HG03025 (cell line): Measurements from ENCODE around the gene PEX13.
"Not testable (repeated sequence)": the region's sequence is repeated elsewhere in the genome, so short reads cannot be mapped to it uniquely, and the experiment has no call there.

Experiments used
- ATAC-seq: cut with Tn5 transposase; IDR thresholded peaks from one replicate; pipeline ENCODE4 v1.9.1; 2021; ENCODE audit warnings: mild to moderate bottlenecking, moderate library complexity; ENCODE audit not compliant: unreplicated experiment, low FRiP score

Gene PEX13, protein sequence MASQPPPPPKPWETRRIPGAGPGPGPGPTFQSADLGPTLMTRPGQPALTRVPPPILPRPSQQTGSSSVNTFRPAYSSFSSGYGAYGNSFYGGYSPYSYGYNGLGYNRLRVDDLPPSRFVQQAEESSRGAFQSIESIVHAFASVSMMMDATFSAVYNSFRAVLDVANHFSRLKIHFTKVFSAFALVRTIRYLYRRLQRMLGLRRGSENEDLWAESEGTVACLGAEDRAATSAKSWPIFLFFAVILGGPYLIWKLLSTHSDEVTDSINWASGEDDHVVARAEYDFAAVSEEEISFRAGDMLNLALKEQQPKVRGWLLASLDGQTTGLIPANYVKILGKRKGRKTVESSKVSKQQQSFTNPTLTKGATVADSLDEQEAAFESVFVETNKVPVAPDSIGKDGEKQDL

DNA sequence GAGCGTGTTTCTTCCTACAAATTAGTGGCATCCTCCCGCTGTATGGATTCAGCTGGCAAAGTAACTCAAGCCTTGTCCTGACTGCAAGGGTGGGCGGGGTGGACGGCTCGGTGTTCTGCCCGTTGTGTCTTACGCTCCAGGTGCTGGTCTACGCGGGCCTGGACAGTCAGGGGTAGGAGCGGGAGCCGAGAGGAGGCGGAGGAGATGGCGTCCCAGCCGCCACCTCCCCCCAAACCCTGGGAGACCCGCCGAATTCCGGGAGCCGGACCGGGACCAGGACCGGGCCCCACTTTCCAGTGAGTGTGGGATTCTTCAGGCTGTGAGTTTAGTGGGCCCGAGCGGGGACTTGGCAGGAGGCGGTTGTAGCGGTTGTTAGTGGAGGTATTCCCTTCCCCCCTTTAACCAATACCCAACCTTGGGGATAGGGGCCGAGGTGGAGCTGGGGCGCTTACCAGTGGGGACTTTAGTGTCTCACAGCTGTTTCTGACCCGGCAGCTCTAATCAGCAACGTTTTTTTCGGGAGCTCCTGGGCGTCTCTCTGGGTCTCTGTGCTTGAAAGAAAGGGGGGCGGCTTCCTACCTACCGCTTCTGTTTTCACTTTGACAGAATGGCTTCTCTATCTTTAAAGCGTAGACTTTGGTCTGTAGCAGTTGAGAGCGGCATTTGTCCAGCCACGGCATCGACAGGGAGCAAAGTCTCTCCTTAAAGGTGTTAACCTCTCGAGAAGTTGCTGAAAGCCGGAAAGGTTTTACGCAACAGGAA lies at the start of gene PEX13, which contains the start of gene PUS10:
TSS of gene PEX13 (plus strand) at position 165 of the 762 bp plus-strand sequence. CDS start at position 205, 40 bp downstream.
TSS of gene PUS10 (minus strand) at position 700 of the 762 bp plus-strand sequence. CDS start 6,365 bp downstream, outside the sequence.
- peak; percentile 86 for ATAC-seq

DNA sequence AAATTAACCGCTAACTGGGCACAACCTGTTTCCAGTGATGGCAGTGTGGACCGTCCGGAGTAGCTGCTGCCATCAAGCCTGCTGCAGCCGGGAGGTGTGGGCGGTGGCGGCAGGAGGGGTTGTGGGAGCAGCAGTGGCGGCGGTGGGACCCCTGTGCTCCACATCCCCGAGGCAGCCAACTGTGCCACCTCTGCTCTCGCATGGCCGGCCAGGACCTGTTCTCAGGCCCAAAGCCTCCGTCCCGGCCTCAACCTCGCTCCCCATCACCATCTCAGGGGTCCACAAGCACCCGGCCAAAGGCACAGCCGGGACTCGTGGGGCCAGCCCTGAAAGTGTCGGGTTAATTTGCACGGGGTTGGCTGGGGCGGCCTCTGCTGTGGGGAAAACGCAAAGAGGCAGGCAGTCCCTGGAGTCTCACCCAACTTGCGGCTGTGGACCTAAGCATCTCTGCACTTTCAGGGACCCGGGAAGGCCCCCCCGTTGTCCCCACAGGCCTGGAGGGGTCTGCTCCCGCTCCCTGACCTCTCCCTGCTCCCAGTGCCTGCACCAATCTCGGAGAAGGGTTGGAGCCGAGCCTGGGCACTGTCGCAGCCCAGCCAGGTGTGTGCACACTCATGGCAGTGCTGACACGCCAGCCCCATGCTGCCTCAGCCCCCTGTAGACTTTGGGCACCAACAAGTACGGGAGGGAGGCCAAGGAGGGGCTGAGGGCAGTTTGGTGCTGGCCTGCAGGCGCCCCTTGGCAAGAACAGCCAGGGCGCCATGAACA lies 44.4 kb upstream of the PEX13 start:
- peak; percentile 26 for ATAC-seq

DNA sequence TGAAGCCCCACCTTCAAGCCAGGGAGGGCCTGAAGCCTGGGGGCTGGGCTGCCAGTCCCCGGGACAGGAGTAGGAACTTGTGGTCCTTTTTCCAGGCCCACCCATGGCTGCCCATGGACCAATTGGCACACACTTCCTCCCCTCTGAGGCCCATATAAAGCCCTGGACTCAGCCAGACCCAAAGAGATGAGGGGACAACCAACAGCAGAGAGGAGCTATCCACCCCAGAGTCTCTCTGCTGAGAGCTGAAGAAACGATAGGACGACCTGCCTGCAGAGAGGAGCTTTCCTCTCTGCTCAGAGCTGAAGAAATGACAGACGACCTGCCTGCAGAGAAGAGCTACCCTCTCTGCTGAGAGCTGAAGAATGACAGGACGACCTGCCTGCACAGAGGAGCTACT lies 43.8 kb upstream of the PEX13 start:
- ATAC-seq, result no peak

DNA sequence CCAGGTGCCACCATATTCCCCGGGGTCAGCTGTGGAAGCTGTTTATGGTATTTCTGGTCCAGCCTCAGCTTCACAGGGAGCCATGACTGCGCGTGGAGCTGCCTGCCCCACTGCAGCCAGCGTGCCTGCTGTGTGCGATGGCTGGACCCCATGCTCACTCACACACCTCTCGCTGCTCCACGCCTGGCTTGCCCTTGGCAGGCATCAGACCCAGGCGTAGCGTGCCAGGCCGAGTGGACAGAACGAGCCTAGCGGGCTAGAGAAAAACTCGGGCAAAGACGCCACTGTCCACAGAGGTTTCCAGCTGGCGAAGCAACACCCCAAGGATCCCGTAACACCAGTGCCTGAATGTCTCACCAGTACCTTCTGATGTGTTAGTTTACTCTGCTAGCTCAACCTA lies 42.9 kb upstream of the PEX13 start:
- ATAC-seq, result no peak

DNA sequence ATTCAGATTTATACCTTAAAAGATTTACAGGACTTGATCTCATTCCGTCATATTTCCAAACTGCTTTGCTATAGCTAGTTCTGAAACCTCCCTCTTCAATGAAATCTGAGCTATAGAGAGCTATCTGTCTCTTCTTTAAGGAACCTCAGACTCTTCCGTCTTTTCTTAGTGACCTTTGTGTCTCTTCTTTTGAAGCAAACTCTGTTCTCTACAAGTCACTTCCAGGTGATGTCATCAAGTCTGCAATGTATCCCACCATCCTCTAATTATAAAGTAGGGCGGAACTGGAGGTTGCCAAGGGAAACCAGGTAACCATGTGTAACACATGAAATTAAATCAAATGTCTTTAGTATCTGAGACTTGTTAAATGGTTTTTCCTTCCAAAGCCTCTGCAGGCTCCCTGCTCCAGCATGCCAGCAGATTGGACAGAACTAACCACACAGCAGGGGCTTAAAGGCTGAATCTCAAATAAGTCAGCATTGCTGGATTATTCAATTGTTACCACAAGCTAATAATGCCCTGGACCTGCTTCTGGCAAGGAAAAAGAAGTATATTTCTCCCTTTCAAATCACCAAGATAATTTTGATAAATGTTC lies 41.2 kb upstream of the PEX13 start:
- ATAC-seq, result no peak

DNA sequence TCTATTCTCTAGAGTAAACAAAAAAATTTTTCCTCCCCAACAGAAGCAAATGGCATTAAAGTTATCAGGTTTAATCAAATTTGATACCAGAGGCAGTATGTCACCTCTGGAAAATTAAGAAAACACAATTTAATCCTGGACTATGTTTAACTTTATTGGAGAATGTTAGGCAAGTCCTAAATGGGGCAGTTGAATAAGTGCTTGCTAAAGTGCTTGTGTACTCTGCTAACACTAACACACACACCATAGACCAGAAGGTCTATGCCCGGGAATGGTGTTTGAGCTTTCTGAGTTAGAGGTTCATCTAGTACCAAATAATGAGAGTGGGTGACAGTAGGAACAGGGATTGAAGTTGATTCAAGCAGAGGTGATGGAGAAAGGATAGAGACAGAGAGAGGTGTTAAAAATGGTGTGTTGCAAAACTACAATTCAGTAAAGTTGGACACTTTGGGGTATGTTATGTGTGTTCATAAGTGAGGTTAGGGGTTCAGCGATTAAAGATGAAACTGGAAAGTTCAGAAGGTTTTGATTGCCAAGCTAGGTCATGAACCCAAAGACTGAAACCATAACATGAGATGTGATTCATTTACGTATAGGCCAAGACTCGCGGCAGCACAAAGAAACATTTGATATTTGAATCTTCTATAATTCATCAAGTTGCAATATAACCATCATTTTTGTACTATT lies 40.5 kb upstream of the PEX13 start:
- ATAC-seq, result no peak

DNA sequence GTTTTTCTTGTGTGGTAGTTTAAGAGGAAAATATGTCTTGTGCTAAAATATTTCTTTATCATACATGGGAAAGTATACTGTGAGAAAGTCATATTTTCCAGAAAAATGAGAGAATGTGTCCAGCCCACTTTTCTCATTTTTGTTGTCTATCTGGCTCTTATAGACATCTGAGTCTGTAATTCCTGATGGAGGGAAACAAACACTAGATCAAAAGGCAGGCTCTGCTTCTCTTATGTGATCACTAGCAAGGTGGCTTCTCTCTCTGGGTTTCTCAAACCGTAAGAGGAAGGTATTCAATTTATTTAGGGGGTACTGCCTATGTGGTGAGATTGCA lies 40.0 kb upstream of the PEX13 start:
- no peak for ATAC-seq

DNA sequence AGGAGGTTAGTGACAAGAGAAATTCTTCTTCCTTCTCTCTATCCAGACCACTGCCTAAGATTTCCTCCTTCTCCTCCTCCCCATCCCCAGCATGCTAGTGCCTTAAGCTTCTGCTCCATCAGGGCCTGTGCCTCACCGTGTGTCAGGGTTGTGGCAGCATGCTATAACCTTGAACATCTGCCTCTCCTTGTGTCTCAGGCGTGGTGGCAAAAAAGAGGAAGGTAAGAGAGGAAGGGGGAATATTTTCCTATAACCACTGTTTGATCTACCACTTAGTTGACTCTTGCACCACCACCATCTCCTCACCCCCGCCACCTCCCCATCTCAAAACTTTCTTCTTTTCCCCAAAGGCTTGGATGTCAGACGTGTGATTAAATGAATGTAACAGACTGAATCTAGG lies 38.3 kb upstream of the PEX13 start:
- ATAC-seq, result no peak

DNA sequence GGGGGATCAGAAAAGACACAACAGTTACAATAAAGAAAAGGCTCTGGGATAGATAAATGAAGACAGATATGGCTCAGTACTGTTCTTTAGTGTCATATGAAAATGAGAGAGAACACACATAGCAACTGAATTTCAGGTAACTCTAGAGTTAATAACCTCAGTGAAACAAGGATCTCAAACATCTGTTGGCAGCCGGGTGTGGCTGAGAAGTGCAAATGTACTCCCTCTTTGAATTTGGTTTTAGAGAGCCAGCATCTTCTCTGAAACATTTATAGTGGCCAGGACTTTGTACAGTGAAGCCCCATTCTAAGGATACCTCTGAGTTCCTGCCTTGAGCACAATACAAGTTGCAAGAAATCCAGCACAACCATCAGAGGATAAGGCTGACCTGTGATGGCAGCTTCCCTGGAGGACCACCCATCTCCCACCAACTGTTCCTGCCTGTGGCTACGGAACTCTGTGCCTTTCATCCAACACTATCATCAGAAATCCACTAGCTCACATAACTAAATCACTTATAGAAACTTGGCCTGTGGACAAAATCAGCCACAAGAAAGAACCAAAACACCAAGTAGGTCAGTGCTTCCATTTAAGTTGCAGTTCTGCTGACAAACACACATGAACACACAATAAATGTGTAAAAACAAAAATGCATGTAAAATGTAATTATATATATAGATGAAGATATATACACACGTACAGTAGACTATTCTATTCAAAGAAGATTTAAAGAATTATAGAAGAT lies 37.3 kb upstream of the PEX13 start:
- ATAC-seq, result peak; percentile 61

DNA sequence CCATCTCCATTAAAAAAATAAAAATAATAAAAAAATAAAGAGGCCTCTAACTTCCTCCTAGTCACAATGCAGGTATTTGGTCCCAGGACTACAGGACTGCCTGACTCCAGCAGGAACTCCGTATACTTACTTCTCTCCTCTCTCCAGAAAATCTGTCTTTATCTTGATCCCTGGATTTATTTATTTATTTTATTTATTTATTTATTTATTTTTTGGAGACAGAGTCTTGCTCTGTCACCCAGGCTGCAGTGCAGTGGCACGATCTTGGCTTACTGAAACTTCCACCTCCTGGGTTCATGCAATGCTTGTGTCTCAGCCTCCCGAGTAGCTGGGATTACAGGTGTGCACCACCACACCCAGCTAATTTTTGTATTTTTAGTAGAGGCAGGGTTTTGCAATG lies 35.5 kb upstream of the PEX13 start:
- ATAC-seq, result not testable (repeated sequence)

DNA sequence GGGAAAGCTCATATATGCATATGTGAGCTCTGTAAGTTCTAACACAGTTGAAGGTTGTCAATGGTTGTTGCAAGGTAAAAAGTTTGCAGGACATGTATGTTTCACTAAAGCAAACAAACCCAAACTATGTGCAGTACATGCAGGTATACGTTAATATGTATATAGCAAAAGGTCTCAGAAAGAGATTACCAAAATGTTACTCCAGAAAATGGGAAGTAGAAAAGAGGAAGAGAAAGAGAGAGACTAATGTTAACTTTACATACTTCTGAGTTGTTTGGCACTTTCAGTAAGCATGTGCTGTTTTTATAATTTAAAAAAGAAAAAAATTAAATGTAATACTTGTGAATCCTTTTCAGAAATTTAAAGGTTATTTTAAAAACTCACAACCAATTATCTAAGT lies 32.8 kb upstream of the PEX13 start:
- ATAC-seq, result no peak

DNA sequence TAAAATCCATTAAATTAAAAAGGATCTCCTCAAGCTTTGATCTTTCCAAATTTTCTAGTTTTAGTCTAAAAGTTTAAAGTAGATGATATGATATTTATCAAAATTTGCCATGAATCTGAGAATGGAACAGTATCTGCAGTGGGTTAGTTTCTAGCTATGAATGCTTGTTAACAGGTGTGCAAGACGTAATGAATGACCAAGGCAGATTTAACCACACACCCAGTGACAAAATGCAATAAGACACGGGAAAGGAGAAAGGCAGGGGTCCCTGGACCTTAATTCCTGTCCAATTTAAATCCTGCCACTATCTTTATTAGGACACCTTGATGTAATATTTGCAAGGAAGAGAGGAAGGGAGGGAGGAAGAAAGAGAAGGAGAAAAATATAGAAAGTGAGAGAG lies 30.5 kb upstream of the PEX13 start:
- no peak for ATAC-seq

DNA sequence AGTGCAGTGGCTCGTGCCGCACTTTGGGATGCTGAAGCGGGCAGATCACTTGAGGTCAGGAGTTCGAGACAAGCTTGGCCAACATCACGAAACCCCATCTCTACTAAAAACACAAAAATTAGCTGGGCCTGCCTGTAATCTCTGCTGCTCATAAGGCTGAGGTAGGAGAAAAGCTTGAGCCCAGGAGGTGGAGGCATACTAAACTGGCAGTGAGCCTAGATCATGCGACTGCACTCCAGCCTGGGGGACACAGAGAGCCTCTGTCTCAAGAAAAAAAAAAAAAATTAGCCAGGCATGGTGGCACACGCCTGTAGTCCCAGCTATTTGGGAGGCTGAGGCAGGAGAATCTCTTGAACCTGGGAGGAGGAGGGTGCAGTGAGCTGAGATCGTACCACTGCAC lies 29.9 kb upstream of the PEX13 start:
- ATAC-seq, result not testable (repeated sequence)

DNA sequence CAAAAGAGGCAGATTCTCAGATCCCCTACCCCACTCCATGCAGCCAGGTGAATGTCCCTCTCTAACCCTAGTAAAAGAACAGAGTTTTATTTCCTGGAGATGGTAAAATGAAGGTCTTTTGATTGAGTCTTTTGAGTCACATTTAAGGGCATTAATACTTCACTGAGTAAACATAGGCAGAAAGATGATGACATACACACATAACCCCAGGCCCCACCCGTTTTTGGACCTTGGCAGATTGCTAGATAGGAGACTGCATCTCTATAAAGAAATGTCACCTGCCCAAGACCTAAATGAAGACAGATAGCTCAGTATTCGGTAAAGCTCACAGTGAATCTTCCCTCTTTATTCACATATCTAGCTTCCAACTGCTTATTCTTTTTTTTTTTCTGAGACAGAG lies 28.3 kb upstream of the PEX13 start:
- no peak for ATAC-seq

DNA sequence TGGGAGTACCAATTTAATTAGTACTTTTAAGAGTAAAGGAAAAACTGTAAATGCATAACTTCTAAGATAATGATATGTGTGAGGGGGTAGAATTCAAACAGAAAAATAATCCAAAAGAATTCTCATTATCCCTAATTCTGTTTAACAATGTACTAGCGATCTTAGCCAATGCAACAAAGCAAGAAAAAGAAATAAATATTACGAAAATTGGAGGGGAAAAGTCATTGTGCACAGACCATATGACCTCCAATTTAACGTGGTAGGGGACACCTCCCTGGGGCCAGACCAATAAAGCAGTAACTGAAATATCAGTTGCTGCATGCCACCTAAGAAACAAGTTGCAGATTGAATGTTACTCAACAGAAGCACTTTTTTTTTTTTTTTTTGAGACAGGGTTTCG lies 25.9 kb upstream of the PEX13 start:
- ATAC-seq, result no peak

DNA sequence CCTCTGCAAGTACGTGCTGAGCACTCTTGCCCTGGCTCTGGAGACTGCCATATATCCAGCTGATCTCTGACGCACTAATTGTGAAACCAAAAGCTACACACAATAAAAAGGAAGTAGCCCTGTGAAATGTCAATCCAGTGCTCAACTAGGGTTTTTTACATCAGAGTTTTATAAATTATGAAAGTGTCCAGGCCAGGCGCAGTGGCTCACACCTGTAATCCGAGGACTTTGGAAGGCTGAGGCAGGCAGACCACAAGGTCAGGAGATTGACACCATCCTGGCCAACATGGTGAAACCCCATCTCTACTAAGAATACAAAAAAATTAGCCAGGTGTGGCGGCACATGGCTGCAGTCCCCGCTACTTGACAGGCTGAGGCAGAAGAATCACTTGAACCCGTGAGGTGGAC lies 24.5 kb upstream of the PEX13 start:
- peak; percentile 92 for ATAC-seq

DNA sequence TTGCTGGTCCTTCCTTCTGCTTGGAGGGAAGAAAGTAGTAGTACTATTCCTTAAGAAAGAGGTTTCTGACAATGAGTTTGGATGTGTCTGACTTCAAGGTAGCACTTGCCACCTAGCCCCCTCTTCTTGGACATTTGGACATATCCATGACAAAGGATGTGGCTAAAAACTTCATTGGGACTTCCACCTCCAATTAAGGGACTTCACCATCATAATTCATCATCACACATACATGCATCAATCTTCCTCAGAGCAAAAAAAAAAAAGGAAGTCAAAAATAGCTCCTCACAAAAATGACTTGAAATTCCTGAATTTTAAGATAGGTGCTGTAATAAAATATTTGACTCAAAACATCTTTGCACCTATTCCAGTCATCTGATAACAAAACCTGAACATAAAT lies 23.4 kb upstream of the PEX13 start:
- ATAC-seq, result no peak

DNA sequence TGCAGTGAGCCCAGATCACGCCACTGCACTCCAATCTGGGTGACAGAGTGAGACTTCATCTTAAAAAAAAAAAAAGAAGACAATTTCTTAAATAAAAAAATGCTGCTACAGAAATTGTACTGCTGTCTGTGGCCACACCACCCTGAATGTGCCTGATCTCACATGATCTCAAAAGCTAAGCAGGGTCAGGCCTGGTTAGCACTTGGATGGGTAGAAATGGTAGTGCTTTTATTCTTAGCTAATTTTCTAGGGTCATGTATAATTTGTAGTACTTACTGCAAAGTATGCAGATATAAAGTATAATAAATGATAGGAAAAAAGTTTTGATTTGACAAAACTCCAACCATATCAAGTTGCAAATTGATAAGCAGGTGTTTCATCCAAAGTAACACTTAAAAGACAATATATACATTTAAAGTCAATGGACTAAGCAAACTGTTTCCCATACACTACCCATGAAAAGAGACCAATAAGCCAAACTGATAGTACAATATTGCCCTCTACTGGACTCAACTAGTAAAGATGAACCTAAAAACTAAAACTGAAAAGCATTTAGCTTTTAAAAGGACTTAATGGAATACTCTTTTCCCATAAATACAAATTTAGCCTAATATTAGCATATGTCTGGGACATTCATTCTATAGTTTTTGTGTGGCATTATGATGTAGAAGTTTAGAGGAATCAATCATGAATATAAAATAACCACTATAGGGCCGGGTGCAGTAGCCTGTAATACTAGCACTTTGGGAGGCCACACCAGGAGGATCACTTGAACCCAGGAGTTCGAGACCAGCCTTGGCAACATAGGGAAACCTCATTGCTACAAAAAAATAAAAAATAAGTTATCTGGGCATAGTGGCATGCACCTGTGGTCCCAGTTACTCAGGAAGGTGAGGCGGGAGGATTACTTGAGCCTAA lies 18.6 kb upstream of the PEX13 start:
- ATAC-seq, result no peak
